H1 (cell line): ENCODE results near the gene RSL24D1. TPM values are rescaled to one million over a fixed set of nuclear protein-coding genes. Genes with fewer than 3 reads are reported as not detected.

Experiments used
- BRCA1 ChIP-seq: IDR thresholded peaks from 2 replicates; pipeline ENCODE4 v1.6.1; 2012; ENCODE audit warnings: low read depth, low read length, improper control_type of control experiment
- CTBP2 ChIP-seq: IDR thresholded peaks from 2 replicates; pipeline ENCODE4 v1.7.0; 2011; ENCODE audit warnings: borderline replicate concordance, mild to moderate bottlenecking, moderate library complexity, mixed read lengths, low read length; ENCODE audit not compliant: insufficient read depth, insufficient read length
- PHF8 ChIP-seq: fragments of 200-600 bp; sonication (generic); conservative IDR thresholded peaks from 2 replicates; pipeline ENCODE4 v1.7.1; 2012; ENCODE audit warnings: low read depth, mild to moderate bottlenecking, inconsistent platforms, low read length, moderate library complexity
- SP2 ChIP-seq: IDR thresholded peaks from 2 replicates; pipeline ENCODE4 v1.6.1; 2012; ENCODE audit warnings: mild to moderate bottlenecking, low read length, inconsistent platforms
- TCF12 ChIP-seq: IDR thresholded peaks from 2 replicates; pipeline ENCODE4 v1.6.1; 2011; ENCODE audit warnings: low read depth, mild to moderate bottlenecking, low read length
- polyA plus RNA-seq, 7 experiments: library from polyadenylated mRNA; depleted of rRNA in 3 of 7; stranded (reverse) in 5 of 7; unstranded in 2 of 7; fragments of >200 nt in 5 of 7; fragments of 200-250 nt in 2 of 7; gene quantifications; 1 replicate in 5 of 7; 2 replicates in 1 of 7; 4 replicates in 1 of 7; pipeline versions ENCODE4 v1.2.1 to v1.2.3, GENCODE V29; 2011 to 2013; ENCODE audit warnings: missing spikeins in 2 of 7, mixed read lengths in 2 of 7
- total RNA-seq: library from RNA; stranded (reverse); fragmentation: NEBNext Ultra II Directional; extraction: Animal tissue kit (Norgen Biotek cat#: 25700); gene quantifications from 2 replicates; pipeline ENCODE4 v1.2.1, GENCODE V29; 2021

RSL24D1 gene
- total and polyA plus RNA-seq, 2 of the 8 experiments (the other 6 are each of a cell fraction or from before 2014, with no cell fraction given) = 45.7 to 130 TPM

DNA sequence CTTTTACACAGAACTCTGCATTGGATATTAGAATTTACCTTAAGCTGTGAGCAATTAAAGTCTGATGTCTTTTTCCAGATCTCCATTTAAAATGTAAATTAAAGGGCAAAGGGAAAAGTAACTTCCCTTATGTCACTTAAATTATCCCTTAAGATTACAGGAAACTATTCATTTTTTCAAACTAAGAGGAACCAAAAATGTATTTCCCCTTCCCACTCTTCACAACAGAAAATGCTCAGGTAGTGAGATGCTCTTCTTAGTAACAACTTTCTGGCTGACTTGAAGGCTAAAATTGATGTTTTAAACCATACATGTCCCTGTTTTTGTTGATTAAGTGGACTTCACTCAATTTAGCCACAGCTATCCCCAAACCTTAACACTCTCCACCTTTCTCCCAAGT, 17.6 kb downstream of the RSL24D1 start (continued):
- TF ChIP-seq SP2 = no peak
- TF ChIP-seq CTBP2 = no peak
- TF ChIP-seq TCF12 = no peak
- no peak for TF ChIP-seq PHF8
- no peak for TF ChIP-seq BRCA1
